Right lobe of liver (tissue), 6 donors: ENCODE data around the gene MYO7A. TPM values are rescaled to one million over a fixed set of nuclear protein-coding genes. Genes with fewer than 3 reads are reported as not detected.

Source experiments
- ATAC-seq, 4 donors: fragments of 200-7000 bp; cut with Tn5 transposase; one replicate each; pipeline ENCODE4 v1.9.1; 2020; ENCODE audit warnings: mild to moderate bottlenecking in 4 of 4, moderate library complexity in 4 of 4
- DNase-seq, 3 donors: peaks; one replicate each; pipeline ENCODE4 v3.0.0-alpha.2; 2020
- H3K27ac ChIP-seq, 3 donors: fragments of 200-600 bp; one replicate each; pipeline ENCODE4 v1.8.0; 2022
- H3K27me3 ChIP-seq, 2 donors: fragments of 200-600 bp; one replicate each; pipeline ENCODE4 v1.8.0; 2022
- H3K36me3 ChIP-seq, 4 donors: fragments of 200-600 bp; sonication (generic) in 1 of 4; one replicate each; pipeline versions ENCODE4 v1.5.1 to v1.8.0; 2017 to 2022; ENCODE audit warnings: control low read depth in 1 of 4
- H3K4me1 ChIP-seq, 4 donors: fragments of 200-600 bp; sonication (generic) in 1 of 4; one replicate each; pipeline versions ENCODE4 v1.5.1 to v1.8.0; 2017 to 2022; ENCODE audit warnings: control low read depth in 1 of 4
- H3K4me3 ChIP-seq, 3 donors: fragments of 200-600 bp; one replicate each; pipeline ENCODE4 v1.8.0; 2022
- H3K9me3 ChIP-seq, 4 donors: fragments of 200-600 bp; sonication (generic) in 1 of 4; one replicate each; pipeline versions ENCODE4 v1.5.1 to v1.8.0; 2017 to 2022; ENCODE audit warnings: control low read depth in 1 of 4
- POLR2A ChIP-seq: fragments of 450-650 bp; IDR thresholded peaks from one replicate; pipeline ENCODE4 v1.6.1; 2017; ENCODE audit warnings: antibody characterized with exemption, mild to moderate bottlenecking
- WGBS: methylation state at CpG from one replicate; pipeline ENCODE4 v1.1.6; 2018; ENCODE audit warnings: low coverage, low lambda C conversion rate; ENCODE audit not compliant: insufficient coverage; ENCODE audit errors: missing lambda C conversion rate; 5-methylcytosine and 5-hydroxymethylcytosine counted together
- intact Hi-C, 2 donors: fragments of 100-400 bp; cut with DNase I; formaldehyde crosslinking; loops; one replicate each; pipeline versions ENCODE4 v1.11.2 to v1.14.1; 2022
- total RNA-seq, 6 experiments: library from RNA; depleted of rRNA in 2 of 6; stranded (reverse); fragments of >200 nt in 2 of 6; fragmentation: NEBNext Ultra II Directional in 3 of 6; extraction: Animal tissue kit (Norgen Biotek cat#: 25700) in 3 of 6; gene quantifications; one replicate each; pipeline versions ENCODE4 v1.1.0 to v1.2.4, GENCODE V29; 2016 to 2023
- TF ChIP-seq, protein P1 (sequence below), 4 donors: fragments of 200-600 bp in 3 of 4; fragments of 450-650 bp in 1 of 4; IDR thresholded peaks; one replicate each; pipeline versions ENCODE4 v1.5.1 to v1.8.0; 2016 to 2022; ENCODE audit warnings: antibody characterized with exemption in 4 of 4, mild to moderate bottlenecking in 2 of 4
- donor health status: DM: no; HTN: yes; CAD: no.
- donor health status: DM: no; HTN: no; CAD: no.
- donor health status: DM: no; HTN: no; CAD: no.
- donor health status: DM: no; HTN: yes; CAD: no.
- donor health status: DM: no; HTN: yes; CAD: no.

Gene MYO7A
- total RNA-seq, 6 experiments from 2014 or later = 23.6 to 39.6 (median 32.0) TPM

DNA sequence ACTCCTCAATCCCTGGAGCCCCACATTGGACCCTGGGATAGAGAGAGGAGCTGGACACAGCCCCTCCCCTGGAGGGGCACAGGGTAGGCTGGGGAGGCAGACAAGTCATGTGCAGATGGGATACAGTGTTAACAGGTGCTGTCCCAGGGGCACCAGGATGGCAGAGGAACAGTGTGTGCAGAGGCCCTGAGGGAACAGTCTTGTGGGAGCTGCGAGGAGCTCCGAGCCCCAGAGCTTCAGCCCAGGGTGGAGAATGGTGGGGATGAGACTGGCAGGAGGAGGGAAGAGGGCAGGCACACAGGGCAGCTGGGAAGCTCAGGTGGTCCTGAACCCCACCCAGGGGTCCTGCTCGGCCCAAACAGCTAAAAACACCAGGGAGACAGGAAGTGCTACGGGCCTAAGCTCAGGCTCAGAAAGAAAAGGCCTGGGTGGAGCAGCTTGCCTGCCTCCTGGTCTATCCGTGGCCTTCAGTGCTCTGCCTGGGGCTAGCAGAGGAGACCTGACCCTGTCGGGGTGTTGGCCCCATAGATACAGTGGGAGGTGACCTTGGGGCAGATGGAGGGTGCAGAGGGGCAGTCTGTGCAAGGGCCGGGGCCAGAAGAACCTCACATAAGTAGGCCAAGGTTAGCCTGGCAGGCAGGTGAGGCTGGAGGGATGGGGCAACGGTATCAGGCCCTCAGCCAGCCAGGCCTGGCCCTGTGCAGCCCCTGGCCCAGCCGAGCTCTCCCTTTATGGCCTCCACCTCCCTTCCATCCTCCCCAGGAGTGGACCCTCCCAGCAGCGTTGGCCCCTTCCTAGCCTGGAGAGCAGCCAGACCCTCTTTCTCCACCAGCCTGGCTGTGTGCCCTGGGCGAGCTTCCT is 45.8 kb upstream of the MYO7A start:
- peaks cover 0 to 36% (median 17%) of the 10 kb centered on the region in 4 donors for H3K4me1 ChIP-seq
- TF ChIP-seq POLR2A = no peak
- TF ChIP-seq, protein P1, sequence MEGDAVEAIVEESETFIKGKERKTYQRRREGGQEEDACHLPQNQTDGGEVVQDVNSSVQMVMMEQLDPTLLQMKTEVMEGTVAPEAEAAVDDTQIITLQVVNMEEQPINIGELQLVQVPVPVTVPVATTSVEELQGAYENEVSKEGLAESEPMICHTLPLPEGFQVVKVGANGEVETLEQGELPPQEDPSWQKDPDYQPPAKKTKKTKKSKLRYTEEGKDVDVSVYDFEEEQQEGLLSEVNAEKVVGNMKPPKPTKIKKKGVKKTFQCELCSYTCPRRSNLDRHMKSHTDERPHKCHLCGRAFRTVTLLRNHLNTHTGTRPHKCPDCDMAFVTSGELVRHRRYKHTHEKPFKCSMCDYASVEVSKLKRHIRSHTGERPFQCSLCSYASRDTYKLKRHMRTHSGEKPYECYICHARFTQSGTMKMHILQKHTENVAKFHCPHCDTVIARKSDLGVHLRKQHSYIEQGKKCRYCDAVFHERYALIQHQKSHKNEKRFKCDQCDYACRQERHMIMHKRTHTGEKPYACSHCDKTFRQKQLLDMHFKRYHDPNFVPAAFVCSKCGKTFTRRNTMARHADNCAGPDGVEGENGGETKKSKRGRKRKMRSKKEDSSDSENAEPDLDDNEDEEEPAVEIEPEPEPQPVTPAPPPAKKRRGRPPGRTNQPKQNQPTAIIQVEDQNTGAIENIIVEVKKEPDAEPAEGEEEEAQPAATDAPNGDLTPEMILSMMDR (IDR thresholded peaks at IDR 0.05) = no peak
- no peak overlapping the region for H3K4me3 ChIP-seq
- peak in 2 of 3 donors; percentile 54 for DNase-seq
- no peaks in the 10 kb centered on the region for H3K27me3 ChIP-seq
- H3K36me3 ChIP-seq = peaks cover 0 to 7% (median 0%) of the 10 kb centered on the region in 4 donors
- intact Hi-C loops = no loop called here
- H3K9me3 ChIP-seq = no peaks in the 10 kb centered on the region
- 47% methylated on average over 5 of the region's 11 CpGs for WGBS
- ATAC-seq = peak in 1 of 4 donors; percentile 22
- H3K27ac ChIP-seq = peak overlapping the region in 2 of 3 donors; percentile 5 to 57

DNA sequence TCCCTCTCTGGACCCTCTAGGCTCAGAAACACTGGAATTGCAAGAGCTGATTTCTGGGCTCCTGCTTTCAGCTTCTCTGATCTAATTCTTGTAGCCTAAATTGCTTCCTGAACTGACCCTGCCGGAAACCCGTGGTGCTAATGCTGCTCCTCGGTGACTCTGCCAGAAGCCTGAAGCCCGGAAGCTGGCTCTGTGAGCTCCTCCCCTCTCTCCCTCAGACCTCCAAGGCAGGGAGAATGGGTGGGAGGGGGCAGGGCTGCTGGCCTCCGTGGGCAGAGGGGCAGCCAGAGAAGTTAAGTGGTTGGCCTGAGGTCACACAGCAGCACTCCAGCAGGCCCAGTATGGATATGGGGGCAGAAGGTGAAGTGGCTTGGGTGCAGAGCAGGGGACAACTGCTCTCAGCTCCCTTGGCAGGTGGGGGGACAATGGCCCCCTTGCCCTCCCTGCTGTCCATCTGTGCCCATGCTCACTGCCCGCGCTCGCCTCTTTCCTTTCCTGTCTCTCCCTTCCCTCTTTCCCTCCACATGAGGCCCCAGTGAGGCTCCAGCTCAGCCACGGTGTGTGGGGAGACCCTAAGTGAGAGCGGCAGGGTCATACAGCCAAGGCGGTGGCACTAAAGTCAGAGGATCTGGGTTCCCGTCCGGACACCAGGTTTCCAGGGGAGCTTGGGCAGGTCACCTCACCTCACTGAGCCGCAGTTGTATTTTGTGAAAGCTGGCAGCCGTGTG is 45.0 kb upstream of the MYO7A start:
- Histone ChIP-seq H3K27ac (peak overlapping the region; percentile 5 to 57 (median 43)), H3K9me3 (no peaks in the 10 kb centered on the region), H3K4me3 (no peak overlapping the region), H3K4me1 (peaks cover 0 to 44% (median 21%) of the 10 kb centered on the region in 4 donors), H3K27me3 (no peaks in the 10 kb centered on the region), H3K36me3 (peaks cover 0 to 7% (median 0%) of the 10 kb centered on the region in 4 donors)
- DNase-seq = peak in 2 of 3 donors; percentile 45 to 62
- WGBS = 19% methylated on average over 4 of the region's 15 CpGs
- TF ChIP-seq POLR2A = no peak
- TF ChIP-seq, protein P1 (IDR thresholded peaks at IDR 0.05) = no peak
- intact Hi-C loops = no loop called here
- ATAC-seq = peak; percentile 15 to 43 (median 28)

DNA sequence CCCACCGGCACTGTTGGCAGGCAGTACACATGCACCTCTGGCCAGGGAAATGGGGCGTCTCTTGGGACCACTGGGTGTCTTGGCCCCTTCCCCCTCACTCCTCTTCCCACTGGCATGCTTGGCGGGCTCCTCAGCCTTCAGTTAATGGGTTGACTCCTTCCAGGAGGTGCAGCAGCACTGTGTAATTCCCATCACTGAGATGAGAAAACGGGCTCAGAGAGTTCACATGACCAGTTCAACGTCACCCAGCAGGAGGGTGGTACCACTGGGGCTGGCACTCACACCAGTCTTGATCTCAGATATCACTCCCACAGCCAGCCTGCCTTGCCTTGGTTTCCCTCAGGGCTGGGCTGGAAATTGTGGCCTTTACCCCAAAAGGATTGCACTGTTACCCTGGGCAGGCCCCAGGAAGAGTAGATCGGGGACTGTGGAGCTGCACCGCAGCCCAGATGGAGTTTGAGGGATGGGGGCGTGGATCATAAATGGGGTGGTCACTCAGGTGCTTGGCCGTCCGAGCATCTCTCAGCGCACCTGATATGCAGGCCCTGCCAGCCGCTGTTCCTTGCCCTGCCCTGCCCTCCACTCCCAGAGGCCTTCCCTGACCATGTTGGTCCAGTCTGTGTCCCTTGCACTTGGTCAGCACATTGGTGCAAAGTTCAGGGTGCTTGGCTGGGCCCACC is 44.3 kb upstream of the MYO7A start:
- intact Hi-C loops = no loop called here
- no peak overlapping the region for H3K4me3 ChIP-seq
- no peak for ATAC-seq
- H3K27me3 ChIP-seq = no peaks in the 10 kb centered on the region
- no CpG with 5 or more reads among the region's 12 CpGs for WGBS
- peaks cover 0 to 51% (median 22%) of the 10 kb centered on the region in 4 donors for H3K4me1 ChIP-seq
- TF ChIP-seq POLR2A = no peak
- TF ChIP-seq, protein P1 (IDR thresholded peaks at IDR 0.05) = no peak
- no peak overlapping the region for H3K27ac ChIP-seq
- no peaks in the 10 kb centered on the region for H3K9me3 ChIP-seq
- H3K36me3 ChIP-seq = peaks cover 0 to 7% (median 0%) of the 10 kb centered on the region in 4 donors
- peak in 1 of 3 donors; percentile 41 for DNase-seq

DNA sequence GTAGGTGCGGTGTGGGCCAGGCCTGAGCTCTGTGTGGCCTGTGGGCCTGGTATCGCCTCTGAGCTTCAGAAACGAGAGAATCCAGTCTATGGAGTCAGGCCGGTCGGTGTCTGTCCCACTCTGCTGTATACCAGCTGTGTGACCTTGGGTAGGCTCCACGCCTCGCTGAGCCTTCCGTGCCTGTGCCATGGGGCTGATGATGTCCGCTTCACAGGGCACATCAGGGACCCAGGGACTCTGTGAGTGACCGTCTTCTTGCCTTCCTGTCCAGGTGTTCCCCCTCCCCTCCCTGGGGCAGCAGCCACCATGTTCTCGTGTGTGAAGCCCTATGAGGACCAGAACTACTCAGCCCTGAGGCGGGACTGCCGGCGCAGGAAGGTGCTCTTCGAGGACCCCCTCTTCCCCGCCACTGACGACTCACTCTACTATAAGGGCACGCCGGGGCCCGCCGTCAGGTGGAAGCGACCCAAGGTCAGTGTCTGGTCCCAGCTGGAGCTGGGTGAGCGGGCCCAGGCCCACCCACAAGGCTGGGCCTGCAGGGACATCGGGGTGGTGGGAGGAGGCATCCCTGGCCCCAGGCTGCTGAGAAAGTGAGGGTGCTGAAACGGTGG is 43.4 kb upstream of the MYO7A start:
- intact Hi-C loops = no loop called here
- 84% methylated on average over 11 of the region's 25 CpGs for WGBS
- peaks cover 0 to 59% (median 22%) of the 10 kb centered on the region in 4 donors for H3K4me1 ChIP-seq

More for the DNA sequence above, 43.4 kb upstream of the MYO7A start:
- Histone ChIP-seq H3K9me3 (no peaks in the 10 kb centered on the region), H3K27ac (no peak overlapping the region), H3K36me3 (peaks cover 0 to 7% (median 0%) of the 10 kb centered on the region in 4 donors), H3K27me3 (no peaks in the 10 kb centered on the region), H3K4me3 (no peak overlapping the region)
- peak; percentile 13 to 51 (median 39) for DNase-seq
- TF ChIP-seq, protein P1 (IDR thresholded peaks at IDR 0.05) = no peak
- TF ChIP-seq POLR2A = no peak
- ATAC-seq = no peak
